Measurements from ENCODE around the gene LRRC25. TPM values are rescaled to one million over a fixed set of nuclear protein-coding genes. Genes with fewer than 3 reads are reported as not detected.
"Not testable (repeated sequence)": the region's sequence is repeated elsewhere in the genome, so short reads cannot be mapped to it uniquely, and the experiment has no call there.

The LRRC25 gene
- total and polyA plus RNA-seq, 4 experiments from 2014 or later = 0.07 to 0.91 (median 0.73) TPM; not detected in 1

GRCh38 chr19:18353378-18354005, 43.9 kb downstream of the LRRC25 start:
- intact Hi-C loops (cut with micrococcal nuclease) = no loop called here
- DNase-seq = no peak
- H3K27me3 ChIP-seq (ENCODE audit: insufficient read depth, low read length) = no peaks in the 10 kb centered on the region
- no peak overlapping the region for H3K4me3 ChIP-seq (ENCODE audit: low read length in 2 of 2)
- H3K9me3 Mint-ChIP-seq = no peaks in the 10 kb centered on the region
- H3K4me3 Mint-ChIP-seq = no peak overlapping the region
- no peak overlapping the region for H3K27ac Mint-ChIP-seq
- H3K9me3 ChIP-seq (ENCODE audit: control insufficient read depth in 1 of 2, low read length in 2 of 2) = no peaks in the 10 kb centered on the region
- peaks cover 27 to 44% of the 10 kb centered on the region in 2 donors for H3K36me3 Mint-ChIP-seq
- H3K36me3 ChIP-seq (ENCODE audit: insufficient read depth, low read length) = peaks cover 12% of the 10 kb centered on the region
- H3K27ac ChIP-seq (ENCODE audit: low read depth, low read length) = no peak overlapping the region
- H3K4me1 Mint-ChIP-seq = peaks cover 0 to 4% (median 0%) of the 10 kb centered on the region in 4 donors
- no peaks in the 10 kb centered on the region for H3K4me1 ChIP-seq (ENCODE audit: insufficient read depth, low read length)
- CTCF ChIA-PET (ENCODE audit: partially characterized antibody) = no interaction called here
- no peaks in the 10 kb centered on the region for H3K27me3 Mint-ChIP-seq
- POLR2A ChIA-PET (ENCODE audit: partially characterized antibody) = no interaction called here

DNA sequence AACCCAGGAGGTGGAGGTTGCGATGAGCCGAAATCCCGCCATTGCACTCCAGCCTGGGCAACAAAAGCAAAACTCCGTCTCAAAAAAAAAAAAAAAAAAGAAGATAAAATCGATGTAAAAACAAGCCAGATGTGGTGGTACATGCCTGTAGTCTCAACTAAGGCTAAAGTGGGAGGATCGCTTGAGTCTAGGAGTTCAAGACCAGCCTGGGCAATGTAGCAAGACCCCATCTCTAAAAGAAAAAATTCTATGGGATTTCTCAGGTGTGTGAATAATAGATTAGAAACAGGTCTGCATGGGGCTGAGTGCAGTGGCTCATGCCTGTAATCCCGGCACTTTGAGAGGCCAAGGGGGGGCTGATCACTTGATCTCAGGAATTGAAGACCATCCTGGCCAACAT, 45.9 kb downstream of the LRRC25 start:
- H3K27ac ChIP-seq (ENCODE audit: low read depth, low read length) = no peak overlapping the region
- H3K4me3 ChIP-seq (ENCODE audit: low read length in 2 of 2) = no peak overlapping the region
- no peak overlapping the region for H3K27ac Mint-ChIP-seq
- no peaks in the 10 kb centered on the region for H3K9me3 Mint-ChIP-seq
- H3K9me3 ChIP-seq (ENCODE audit: control insufficient read depth in 1 of 2, low read length in 2 of 2) = no peaks in the 10 kb centered on the region
- POLR2A ChIA-PET (ENCODE audit: partially characterized antibody) = no interaction called here
- no peaks in the 10 kb centered on the region for H3K36me3 ChIP-seq (ENCODE audit: insufficient read depth, low read length)
- H3K4me1 ChIP-seq (ENCODE audit: insufficient read depth, low read length) = no peaks in the 10 kb centered on the region
- H3K36me3 Mint-ChIP-seq = peaks cover 25 to 34% of the 10 kb centered on the region in 2 donors
- H3K4me3 Mint-ChIP-seq = no peak overlapping the region
- intact Hi-C loops (cut with micrococcal nuclease) = no loop called here
- peaks cover 0 to 6% (median 3%) of the 10 kb centered on the region in 4 donors for H3K4me1 Mint-ChIP-seq
- H3K27me3 ChIP-seq (ENCODE audit: insufficient read depth, low read length) = no peaks in the 10 kb centered on the region
- no peaks in the 10 kb centered on the region for H3K27me3 Mint-ChIP-seq
- CTCF ChIA-PET (ENCODE audit: partially characterized antibody) = no interaction called here
- DNase-seq = no peak

GRCh38 chr19:18350490-18350889, 46.9 kb downstream of the LRRC25 start:
- Mint-ChIP-seq H3K9me3 (no peaks in the 10 kb centered on the region), H3K36me3 (peaks cover 20 to 36% of the 10 kb centered on the region in 2 donors), H3K27ac (peak overlapping the region in 1 of 7 donors; percentile 16)

GRCh38 chr19:18349524-18350128, 47.8 kb downstream of the LRRC25 start:
- Mint-ChIP-seq H3K27ac (no peak overlapping the region), H3K4me3 (no peak overlapping the region), H3K36me3 (peaks cover 21 to 36% of the 10 kb centered on the region in 2 donors), H3K27me3 (no peaks in the 10 kb centered on the region), H3K4me1 (peaks cover 4 to 9% (median 7%) of the 10 kb centered on the region in 4 donors), H3K9me3 (no peaks in the 10 kb centered on the region)
- intact Hi-C loops (cut with micrococcal nuclease) = no loop called here
- no peaks in the 10 kb centered on the region for H3K27me3 ChIP-seq (ENCODE audit: insufficient read depth, low read length)
- no peaks in the 10 kb centered on the region for H3K36me3 ChIP-seq (ENCODE audit: insufficient read depth, low read length)
- ChIA-PET CTCF (ENCODE audit: partially characterized antibody) (interaction anchor here (0.8 to 0.9 kb wide), 2 partner anchors 21 to 70 kb away, joined by 3 read pairs; no protein-coding TSS in a partner anchor), POLR2A (ENCODE audit: partially characterized antibody) (no interaction called here)
- no peak overlapping the region for H3K27ac ChIP-seq (ENCODE audit: low read depth, low read length)
- no peak for DNase-seq
- no peak overlapping the region for H3K4me3 ChIP-seq (ENCODE audit: low read length in 2 of 2)
- H3K4me1 ChIP-seq (ENCODE audit: insufficient read depth, low read length) = no peaks in the 10 kb centered on the region
- no peaks in the 10 kb centered on the region for H3K9me3 ChIP-seq (ENCODE audit: control insufficient read depth in 1 of 2, low read length in 2 of 2)

More at GRCh38 chr19:18350490-18350889, 46.9 kb downstream of the LRRC25 start:
- no peaks in the 10 kb centered on the region for H3K27me3 Mint-ChIP-seq
- H3K36me3 ChIP-seq (ENCODE audit: insufficient read depth, low read length) = no peaks in the 10 kb centered on the region
- CTCF ChIA-PET (ENCODE audit: partially characterized antibody) = interaction anchor here (0.8 kb wide), 1 partner anchor 22 kb away, joined by 3 read pairs; no protein-coding TSS in a partner anchor
- H3K9me3 ChIP-seq (ENCODE audit: control insufficient read depth in 1 of 2, low read length in 2 of 2) = no peaks in the 10 kb centered on the region
- no peaks in the 10 kb centered on the region for H3K4me1 ChIP-seq (ENCODE audit: insufficient read depth, low read length)
- H3K4me3 ChIP-seq (ENCODE audit: low read length in 2 of 2) = no peak overlapping the region
- no peak overlapping the region for H3K27ac ChIP-seq (ENCODE audit: low read depth, low read length)
- no peak for DNase-seq
- H3K4me1 Mint-ChIP-seq = peaks cover 4 to 9% (median 7%) of the 10 kb centered on the region in 4 donors
- POLR2A ChIA-PET (ENCODE audit: partially characterized antibody) = no interaction called here
- H3K27me3 ChIP-seq (ENCODE audit: insufficient read depth, low read length) = no peaks in the 10 kb centered on the region
- no peak overlapping the region for H3K4me3 Mint-ChIP-seq
- intact Hi-C loops (cut with micrococcal nuclease) = no loop called here

DNA sequence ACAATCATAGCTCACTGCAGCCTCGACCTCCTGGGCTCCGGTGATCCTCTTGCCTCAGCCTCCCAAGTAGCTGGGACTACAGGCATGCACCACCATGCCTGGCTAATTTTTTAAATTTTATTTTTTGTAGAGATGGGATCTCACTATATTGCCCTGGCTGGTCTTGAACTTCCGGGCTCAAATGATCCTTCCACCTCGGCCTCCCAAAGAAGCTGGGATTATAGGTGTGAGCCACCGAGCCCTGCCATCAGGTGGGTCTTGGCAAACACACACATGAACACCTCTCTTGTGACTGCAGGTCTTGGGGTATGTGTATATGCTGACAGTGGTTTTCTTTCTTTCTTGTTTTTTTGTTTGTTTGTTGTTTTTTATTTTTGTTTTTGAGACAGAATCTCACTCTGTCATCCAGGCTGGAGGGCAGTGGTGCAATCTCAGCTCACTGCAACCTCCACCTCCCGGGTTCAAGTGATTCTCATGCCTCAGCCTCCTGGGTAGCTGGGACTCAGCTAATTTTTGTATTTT, 48.5 kb downstream of the LRRC25 start:
- H3K9me3 ChIP-seq (ENCODE audit: control insufficient read depth in 1 of 2, low read length in 2 of 2); DNase-seq; H3K27me3 ChIP-seq (ENCODE audit: insufficient read depth, low read length); H3K4me3 Mint-ChIP-seq; H3K27me3 Mint-ChIP-seq; H3K4me3 ChIP-seq (ENCODE audit: low read length in 2 of 2); H3K9me3 Mint-ChIP-seq; H3K27ac Mint-ChIP-seq; H3K27ac ChIP-seq (ENCODE audit: low read depth, low read length); intact Hi-C loops (cut with micrococcal nuclease); POLR2A ChIA-PET (ENCODE audit: partially characterized antibody); H3K36me3 ChIP-seq (ENCODE audit: insufficient read depth, low read length); H3K4me1 ChIP-seq (ENCODE audit: insufficient read depth, low read length): not testable (repeated sequence)
- Mint-ChIP-seq H3K4me1 (peaks cover 4 to 12% (median 7%) of the 10 kb centered on the region in 4 donors), H3K36me3 (peaks cover 25 to 37% of the 10 kb centered on the region in 2 donors)
- CTCF ChIA-PET (ENCODE audit: partially characterized antibody) = interaction anchor here (0.6 to 0.9 kb wide), 2 partner anchors 69 to 379 kb away, joined by 3 to 5 read pairs; no protein-coding TSS in a partner anchor

GRCh38 chr19:18348171-18348570, 49.3 kb downstream of the LRRC25 start:
- Mint-ChIP-seq H3K36me3 (peaks cover 21 to 34% of the 10 kb centered on the region in 2 donors), H3K4me3 (no peak overlapping the region), H3K27ac (peak overlapping the region in 1 of 7 donors; percentile 12), H3K27me3 (no peaks in the 10 kb centered on the region), H3K9me3 (no peaks in the 10 kb centered on the region), H3K4me1 (peaks cover 4 to 13% (median 6%) of the 10 kb centered on the region in 4 donors)
- POLR2A ChIA-PET (ENCODE audit: partially characterized antibody) = no interaction called here
- CTCF ChIA-PET (ENCODE audit: partially characterized antibody) = interaction anchor here (1.0 kb wide), 1 partner anchor 40 kb away, joined by 3 read pairs; no protein-coding TSS in a partner anchor
- no peak overlapping the region for H3K4me3 ChIP-seq (ENCODE audit: low read length in 2 of 2)
- H3K27ac ChIP-seq (ENCODE audit: low read depth, low read length) = no peak overlapping the region
- no peak for DNase-seq
- no peaks in the 10 kb centered on the region for H3K4me1 ChIP-seq (ENCODE audit: insufficient read depth, low read length)
- H3K27me3 ChIP-seq (ENCODE audit: insufficient read depth, low read length) = no peaks in the 10 kb centered on the region
- intact Hi-C loops (cut with micrococcal nuclease) = no loop called here
- no peaks in the 10 kb centered on the region for H3K9me3 ChIP-seq (ENCODE audit: control insufficient read depth in 1 of 2, low read length in 2 of 2)
- peaks cover 5% of the 10 kb centered on the region for H3K36me3 ChIP-seq (ENCODE audit: insufficient read depth, low read length)

GRCh38 chr19:18346091-18346490, 51.3 kb downstream of the LRRC25 start:
- H3K36me3 ChIP-seq (ENCODE audit: insufficient read depth, low read length) = peaks cover 5% of the 10 kb centered on the region
- no peak overlapping the region for H3K4me3 ChIP-seq (ENCODE audit: low read length in 2 of 2)
- ChIA-PET CTCF (ENCODE audit: partially characterized antibody) (interaction anchor here (0.9 kb wide), 1 partner anchor 78 kb away, joined by 3 read pairs; no protein-coding TSS in a partner anchor), POLR2A (ENCODE audit: partially characterized antibody) (no interaction called here)
- H3K27me3 Mint-ChIP-seq = no peaks in the 10 kb centered on the region
- peaks cover 5 to 19% (median 15%) of the 10 kb centered on the region in 4 donors for H3K4me1 Mint-ChIP-seq
- no peaks in the 10 kb centered on the region for H3K27me3 ChIP-seq (ENCODE audit: insufficient read depth, low read length)
- peak overlapping the region in 2 of 7 donors; percentile 30 to 87 for H3K27ac Mint-ChIP-seq
- no peaks in the 10 kb centered on the region for H3K9me3 ChIP-seq (ENCODE audit: control insufficient read depth in 1 of 2, low read length in 2 of 2)
- H3K36me3 Mint-ChIP-seq = peaks cover 21 to 44% of the 10 kb centered on the region in 2 donors
- no peak overlapping the region for H3K27ac ChIP-seq (ENCODE audit: low read depth, low read length)
- no peaks in the 10 kb centered on the region for H3K9me3 Mint-ChIP-seq
- no peak overlapping the region for H3K4me3 Mint-ChIP-seq
- no peak for DNase-seq
- intact Hi-C loops (cut with micrococcal nuclease) = no loop called here
- peaks cover 15% of the 10 kb centered on the region for H3K4me1 ChIP-seq (ENCODE audit: insufficient read depth, low read length)
